GM21529 (cell line): ENCODE results near the gene ADCY7.

Experiments
- ATAC-seq: cut with Tn5 transposase; IDR thresholded peaks from one replicate; pipeline ENCODE4 v1.9.1; 2021; ENCODE audit not compliant: unreplicated experiment

Gene ADCY7

DNA sequence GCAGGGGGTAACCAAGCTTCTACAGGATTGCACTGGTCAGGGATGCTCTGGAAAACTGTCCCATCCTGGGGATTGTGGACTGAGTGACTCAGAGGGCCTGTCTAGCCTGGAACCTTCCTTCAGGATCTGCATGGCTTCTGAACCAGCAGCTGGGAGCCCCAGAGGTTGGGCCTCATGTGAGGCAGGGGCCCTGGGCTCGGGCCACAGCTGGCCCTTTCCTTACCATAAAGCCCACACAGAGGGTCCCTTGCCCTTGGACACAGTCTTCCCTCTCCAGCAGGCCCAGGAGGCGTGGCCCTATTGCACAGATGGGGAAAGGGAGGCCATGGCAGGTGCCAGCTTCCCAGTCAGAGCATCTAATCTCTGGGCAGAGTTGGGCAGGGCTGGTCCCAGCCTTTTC is 30.5 kb downstream of the ADCY7 start:
- no peak for ATAC-seq

GRCh38 chr16:50297301-50298074 is 31.1 kb downstream of the ADCY7 start:
- no peak for ATAC-seq

DNA sequence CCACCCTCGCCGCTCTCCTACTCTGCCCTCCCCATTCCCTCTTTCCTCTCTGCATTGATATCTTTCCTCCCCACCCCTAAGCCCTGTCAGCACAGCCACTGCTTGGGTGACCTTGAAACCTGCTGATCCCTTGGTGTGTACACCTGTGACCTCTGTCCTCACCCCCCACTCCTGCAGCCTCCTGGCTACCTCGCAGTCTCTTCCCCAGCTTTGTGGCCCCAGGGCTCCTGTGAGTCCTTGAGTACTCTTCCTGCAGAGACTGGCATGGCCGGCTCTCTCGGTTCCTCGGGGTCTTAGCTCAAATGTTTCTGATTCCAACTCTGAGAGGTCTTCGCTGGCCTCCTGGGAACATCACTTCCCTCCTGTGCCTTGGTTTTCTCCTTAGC is 31.7 kb downstream of the ADCY7 start:
- no peak for ATAC-seq

DNA sequence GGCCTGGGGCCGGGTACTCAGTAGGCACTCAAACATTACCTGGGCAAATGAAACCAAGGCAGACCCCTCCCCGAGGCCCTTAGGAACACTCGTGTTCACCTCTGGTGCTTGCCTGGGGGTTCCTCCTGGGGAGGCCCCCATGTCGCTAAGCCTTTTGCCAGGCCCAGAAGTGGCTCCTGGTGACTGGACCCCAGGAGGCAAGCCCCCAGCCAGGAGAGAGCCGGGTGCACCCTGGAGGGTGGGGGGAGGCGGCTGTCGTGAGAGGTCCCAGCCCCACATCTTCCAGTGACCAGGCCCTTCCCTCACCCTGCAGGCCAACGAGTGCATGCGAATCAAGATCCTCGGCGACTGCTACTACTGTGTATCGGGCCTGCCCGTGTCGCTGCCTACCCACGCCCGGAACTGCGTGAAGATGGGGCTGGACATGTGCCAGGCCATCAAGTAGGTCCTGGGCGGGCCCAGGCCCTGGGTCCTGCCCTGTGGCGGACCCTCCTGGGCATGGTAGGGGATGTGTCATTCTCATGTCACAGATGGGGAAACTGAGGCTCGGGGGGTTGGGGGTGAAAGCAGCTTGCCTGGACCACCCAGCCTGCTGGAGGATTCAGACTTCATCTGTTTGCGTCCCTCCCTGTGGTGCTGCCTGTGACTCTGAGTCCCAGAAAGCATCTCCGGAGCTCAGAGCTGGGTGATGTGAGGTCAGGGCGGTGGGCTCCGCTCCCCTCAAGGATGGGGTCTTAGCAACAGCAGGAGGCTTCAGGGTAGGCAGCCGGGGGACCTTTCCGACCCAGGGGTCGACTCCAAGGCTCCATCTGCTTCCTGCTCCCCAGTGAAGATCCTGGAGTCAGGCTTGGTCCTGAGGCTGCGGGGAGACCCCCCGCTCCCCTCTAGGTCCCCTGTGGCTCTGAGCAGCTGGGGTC is 32.5 kb downstream of the ADCY7 start:
- ATAC-seq, result no peak

DNA sequence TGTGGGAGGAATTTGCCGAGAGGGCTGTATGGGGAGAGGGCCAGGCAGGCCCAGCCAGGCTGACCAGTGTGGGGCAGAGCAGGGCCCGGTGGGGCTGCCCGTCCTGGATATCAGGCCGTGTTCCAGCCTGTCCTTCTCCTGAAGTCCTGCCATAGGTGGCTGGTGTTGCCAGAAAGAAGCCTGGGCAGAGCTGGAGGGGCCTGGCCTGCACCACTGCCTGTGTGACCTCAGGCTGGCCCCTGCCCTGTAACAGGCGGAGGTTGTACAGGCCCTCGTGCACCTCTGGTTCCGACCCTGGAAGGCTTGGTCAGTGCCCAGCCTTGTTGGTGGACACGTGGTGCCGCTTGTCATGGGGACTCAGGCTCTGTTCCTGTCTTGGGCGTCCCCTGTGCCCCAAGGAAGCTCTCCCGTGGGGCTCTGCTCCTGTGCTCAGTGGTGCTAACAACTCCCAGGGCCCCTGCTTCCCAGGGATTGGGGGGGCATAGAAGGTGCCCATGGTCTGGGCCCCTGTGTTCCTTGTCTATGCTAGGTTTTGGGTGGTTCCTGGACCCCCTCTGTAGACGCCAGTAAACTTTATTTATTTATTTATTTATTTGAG is 33.3 kb downstream of the ADCY7 start:
- ATAC-seq, result no peak

DNA sequence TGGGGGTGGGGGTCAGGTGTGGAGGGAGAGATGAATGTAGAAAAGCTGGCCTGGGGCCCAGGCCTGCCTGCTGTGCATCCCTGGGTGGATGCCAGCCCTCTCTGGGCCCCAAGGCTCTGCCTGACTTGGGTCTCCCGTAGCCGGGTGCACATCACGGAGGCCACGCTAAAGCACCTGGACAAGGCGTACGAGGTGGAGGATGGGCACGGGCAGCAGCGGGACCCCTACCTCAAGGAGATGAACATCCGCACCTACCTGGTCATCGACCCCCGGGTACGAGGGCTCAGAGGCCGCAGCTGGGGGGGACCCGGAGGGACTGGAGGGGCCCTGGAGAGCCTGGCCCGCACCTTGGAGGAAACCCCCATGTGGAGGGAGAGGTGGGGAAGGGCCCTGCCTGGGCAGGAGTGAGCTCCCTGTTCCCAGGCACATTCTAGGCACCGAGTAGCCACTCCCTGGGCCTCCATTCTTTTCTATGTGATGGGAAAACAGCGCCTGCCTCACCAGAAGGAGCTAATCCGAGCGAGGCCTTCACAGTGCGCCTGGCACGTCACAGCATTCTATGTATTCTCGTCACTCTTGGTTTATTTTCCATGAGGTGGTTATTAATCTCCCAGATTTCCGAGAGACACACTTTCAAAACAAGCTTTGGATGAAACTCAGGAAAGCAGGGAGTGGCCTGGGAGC is 34.7 kb downstream of the ADCY7 start:
- ATAC-seq, result no peak

DNA sequence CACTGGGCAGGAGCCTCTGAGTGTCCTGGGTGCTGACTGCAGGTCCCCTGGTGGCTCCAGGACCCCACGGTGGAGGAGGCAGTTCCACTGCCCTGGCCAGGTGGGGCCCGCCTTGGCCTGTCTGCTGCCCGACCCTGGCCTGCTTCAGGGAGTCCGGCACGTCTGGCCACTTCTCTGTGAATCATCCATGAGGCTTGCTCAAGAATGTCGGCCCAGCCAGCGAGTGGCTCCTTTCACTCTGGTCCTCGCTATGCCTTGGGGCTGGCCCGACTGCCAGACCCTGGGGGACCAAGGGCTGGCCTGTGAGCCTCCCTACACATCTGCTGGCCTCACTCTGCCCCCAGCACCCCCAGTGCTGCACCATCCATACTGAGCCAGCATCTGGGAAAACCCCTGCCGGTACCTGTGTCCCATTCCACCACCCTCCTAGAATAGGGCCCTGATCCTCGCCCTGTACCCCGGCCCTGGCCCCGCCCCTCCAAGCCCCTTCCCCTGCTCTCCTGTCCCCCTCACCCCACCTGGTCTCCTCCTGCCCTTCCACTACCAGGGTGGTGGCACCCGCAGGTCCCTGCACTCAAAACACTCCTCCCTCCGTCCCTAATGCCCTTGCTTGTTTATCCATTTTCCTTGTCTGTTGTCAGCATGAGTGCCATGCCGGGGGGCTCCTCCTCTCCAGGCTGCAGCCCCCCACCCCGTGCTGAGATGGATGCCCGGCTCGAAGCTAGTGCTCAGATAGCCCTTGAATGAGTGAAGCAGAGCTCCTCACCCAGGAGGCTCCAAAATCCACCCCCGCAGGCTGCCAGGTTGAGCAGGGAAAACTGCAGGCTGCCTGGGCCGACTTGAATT is 35.5 kb downstream of the ADCY7 start:
- ATAC-seq, result no peak

DNA sequence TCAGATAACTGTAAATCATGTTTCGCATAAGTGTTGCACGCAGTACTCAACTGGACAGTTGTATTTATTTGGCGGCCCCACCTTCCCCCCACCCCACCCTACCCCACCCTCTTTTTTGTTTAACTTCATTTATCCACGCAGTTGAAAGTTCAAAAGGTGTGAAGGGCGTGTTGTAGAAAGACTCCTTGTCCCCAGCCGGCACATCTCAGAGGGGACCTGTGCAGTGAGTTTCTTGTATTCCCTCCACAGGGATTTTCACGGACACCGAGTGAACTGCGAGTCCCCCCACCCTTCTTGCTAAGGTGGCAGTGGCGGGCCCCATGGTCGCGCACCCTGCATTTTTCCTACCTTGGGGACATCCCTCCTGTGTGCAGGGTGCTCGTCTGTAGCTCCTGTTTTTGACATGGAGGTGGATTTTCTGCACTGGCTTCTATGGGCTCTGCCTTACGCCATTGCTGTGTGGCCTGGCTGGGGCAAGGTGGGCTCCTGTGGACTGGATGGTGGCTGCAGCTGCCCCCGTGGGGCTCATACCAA is 36.2 kb downstream of the ADCY7 start:
- no peak for ATAC-seq

- ATAC-seq, result no peak
These were observed 36.8 kb downstream of the ADCY7 start for GRCh38 chr16:50303041-50303604.

DNA sequence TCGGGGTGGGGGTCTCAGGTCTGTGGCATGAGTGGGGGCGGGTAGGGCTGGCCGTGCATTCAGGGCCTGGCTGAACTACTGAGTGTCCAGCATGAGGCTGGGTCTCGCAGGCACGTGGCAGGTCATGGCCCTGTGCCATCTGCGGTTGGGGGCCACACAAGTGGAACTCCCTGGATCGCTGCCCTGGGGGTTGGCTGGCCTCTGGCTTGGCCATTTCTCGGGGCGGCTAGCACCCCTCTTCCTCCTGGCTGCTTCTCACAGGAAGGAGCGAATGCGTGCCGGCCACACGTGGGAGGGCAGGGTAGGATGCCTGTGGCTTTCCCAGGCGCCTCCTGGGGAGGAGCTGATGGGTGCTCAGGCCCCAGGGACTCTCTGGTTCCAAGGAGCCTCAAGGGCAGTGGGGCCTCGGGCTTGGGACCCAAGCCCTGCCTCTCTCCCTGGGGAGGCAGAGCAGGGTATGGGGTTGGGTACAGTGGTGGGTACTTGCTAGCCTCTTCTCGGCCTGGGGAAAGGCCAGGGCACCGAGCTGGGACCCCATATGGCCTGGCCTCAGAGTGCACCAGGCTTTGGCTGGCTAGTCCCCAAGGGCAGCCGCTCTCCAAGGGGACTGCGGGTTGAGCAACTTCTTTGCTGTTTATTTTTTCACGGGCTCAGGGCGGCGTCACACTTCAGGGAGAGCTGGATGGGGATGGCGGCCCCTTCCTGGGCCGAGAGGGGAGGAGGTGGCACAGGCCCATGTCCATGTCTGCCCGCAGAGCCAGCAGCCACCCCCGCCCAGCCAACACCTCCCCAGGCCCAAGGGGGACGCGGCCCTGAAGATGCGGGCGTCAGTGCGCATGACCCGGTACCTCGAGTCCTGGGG is 37.5 kb downstream of the ADCY7 start:
- ATAC-seq, result no peak

DNA sequence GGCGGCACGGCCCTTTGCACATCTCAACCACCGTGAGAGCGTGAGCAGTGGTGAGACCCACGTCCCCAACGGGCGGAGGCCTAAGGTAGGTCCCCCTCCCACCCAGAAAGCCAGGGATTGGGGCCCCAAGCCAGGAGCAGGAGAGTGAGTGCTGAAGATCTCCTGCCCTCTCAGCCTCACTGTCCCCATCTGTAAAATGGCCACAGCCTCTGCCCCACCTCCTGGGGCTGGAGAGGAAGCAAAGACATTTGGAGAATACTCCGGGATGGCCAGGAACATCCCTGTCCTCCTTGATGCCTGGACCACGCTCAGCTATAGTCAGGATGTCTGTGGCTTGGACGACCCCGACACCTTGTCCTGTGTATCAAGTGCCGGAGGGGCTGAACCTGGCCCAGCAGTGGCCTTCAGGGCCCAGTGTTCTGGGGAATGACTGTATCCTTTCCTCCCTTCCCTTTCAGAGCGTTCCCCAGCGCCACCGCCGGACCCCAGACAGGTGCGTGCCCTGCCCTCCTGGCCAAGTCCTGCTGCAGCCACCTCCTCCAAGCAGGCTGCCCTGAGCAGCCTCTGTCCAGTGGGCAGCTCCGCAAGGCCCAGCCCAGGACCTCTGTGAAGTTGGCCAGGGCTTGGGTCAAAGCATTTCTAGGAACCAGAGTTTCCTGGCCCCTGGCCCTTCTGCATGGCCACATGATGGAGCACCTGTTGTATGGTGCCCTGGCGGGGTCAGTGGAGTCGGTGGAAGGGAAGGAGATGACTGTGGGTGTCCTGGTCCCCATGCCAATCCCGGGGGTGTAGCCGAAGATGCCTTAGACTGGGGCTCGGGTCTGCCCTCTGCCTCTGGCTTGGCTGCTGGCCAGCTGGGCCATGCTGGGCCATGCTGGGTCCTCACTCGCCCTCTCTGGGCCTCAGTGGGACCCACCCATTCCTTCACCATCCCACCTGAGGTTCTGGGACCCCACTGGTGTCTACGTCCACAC is 38.4 kb downstream of the ADCY7 start:
- ATAC-seq, result no peak

- ATAC-seq, result no peak
These were observed 39.2 kb downstream of the ADCY7 start for GRCh38 chr16:50305441-50306061.

- ATAC-seq, result no peak
These were observed 39.9 kb downstream of the ADCY7 start for GRCh38 chr16:50306287-50306686.

DNA sequence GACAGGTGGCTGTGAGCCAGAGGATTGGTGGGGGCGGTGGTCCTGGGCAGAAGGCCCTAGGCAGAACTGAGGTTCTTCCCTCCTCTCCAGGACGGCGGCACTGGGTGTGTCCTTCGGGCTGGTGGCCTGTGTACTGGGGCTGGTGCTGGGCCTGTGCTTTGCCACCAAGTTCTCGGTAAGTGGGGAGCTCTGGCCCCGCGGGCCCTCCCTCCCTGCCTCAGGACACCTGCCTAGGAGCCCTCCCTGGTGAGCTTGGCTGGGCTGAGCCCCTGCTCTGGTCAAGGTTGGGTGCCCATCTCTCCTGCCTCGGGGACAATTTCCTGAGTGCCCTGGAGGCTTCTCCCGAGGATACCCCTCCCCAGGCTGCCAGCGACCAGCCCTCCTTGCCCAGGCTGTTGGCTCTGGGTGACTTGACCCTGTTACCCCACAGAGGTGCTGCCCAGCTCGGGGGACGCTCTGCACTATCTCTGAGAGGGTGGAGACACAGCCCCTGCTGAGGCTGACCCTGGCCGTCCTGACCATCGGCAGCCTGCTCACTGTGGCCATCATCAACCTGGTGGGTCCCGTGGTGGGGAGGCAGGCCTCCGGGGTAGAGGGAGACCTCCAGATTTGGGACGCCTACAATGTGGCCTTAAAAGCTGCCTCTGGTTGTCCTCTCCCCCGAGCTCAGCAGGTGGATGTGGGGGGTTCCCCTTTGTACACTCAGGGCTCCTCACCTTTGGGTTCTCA is 42.0 kb downstream of the ADCY7 start:
- no peak for ATAC-seq

DNA sequence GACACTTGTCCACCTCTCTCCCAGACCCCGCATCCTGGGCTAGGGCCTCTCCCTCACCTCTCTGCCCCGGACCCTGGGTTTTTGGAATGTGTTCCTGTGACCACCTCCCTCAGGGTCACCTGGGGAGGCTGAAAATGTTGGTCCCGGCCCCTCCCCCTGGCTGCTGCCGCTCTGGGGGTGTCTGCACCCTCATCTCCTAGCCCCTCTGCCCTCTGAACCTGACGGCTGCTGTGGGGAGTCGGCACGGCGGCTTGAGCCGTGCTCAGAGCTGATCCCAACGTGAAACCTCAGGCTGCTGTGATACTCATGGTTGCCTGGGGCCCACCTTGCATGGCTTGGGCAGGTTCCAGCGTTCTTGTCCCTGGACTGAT is 42.8 kb downstream of the ADCY7 start:
- no peak for ATAC-seq

DNA sequence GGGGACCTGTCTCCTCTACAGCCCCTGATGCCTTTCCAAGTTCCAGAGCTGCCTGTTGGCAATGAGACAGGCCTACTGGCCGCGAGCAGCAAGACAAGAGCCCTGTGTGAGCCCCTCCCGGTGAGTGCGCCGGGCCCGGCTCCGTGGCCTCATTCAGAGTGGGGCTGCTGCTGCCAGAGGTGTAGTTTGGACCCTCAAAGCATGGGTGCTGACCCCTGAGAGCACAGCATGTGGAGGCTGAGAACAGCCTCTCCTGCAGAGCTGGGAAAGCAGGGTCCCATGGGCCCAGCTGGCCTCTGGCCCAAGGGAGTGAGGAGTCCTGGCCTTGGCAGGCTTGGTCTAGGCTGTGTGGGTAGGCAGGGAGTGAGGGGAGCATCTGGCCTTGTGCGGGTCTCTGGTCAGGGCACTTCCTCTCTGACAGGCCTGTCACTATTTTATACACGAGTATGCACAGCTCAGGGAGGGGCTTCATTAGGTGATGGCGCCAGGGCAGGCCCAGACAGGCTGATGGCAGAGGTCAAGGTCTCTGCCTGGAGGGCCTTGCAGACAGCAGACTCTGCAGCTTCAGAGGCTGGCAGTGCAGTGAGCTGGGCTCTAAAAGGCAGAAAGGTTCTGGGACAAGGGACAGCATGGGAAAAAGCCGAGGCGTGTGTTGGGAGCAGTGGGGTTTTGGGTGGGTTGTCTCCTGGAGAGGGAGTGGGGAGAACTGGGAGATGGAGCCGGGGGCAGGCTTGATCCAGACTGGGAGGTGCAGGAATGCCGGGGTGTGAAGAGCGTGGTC is 43.4 kb downstream of the ADCY7 start:
- no peak for ATAC-seq
